Vagina (tissue), 2 donors: ENCODE results near the gene CADM2.

Experiments
- POLR2AphosphoS5 ChIP-seq, 2 donors: sonication (generic); formaldehyde crosslinking; IDR thresholded peaks; one replicate each; pipeline ENCODE4 v1.9.0; 2017; ENCODE audit warnings: antibody characterized with exemption in 2 of 2, mild to moderate bottlenecking in 2 of 2, low read depth in 1 of 2; ENCODE audit not compliant: insufficient read depth in 1 of 2
- TF ChIP-seq, protein P1 (sequence below), 3 experiments: fragments of 450-650 bp in 2 of 3; fragments of 200-600 bp in 1 of 3; sonication (generic) in 1 of 3; IDR thresholded peaks; one replicate each; pipeline ENCODE4 v1.5.1; 2017 to 2019; ENCODE audit warnings: antibody characterized with exemption in 3 of 3, mild to moderate bottlenecking in 2 of 3, moderate library complexity in 2 of 3

DNA sequence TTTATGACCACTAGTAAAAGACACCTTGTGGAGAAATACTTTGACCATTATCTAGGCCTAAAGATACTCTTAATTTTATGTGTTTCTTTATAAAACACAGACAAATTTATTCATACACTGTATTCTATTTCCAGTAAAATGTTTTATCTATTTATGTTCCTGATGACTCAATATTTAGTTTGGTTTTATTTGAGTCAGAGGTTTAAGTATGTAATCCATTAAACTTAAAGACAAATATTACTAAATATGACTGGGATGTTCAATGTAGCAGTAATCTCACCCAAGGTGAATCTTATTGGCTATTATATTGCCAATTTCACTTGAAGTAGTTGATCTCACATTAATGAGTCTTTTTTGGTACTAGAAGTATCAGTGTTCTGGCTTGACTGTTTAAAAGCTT is 799.7 kb downstream of the CADM2 start:
- TF ChIP-seq, protein P1, sequence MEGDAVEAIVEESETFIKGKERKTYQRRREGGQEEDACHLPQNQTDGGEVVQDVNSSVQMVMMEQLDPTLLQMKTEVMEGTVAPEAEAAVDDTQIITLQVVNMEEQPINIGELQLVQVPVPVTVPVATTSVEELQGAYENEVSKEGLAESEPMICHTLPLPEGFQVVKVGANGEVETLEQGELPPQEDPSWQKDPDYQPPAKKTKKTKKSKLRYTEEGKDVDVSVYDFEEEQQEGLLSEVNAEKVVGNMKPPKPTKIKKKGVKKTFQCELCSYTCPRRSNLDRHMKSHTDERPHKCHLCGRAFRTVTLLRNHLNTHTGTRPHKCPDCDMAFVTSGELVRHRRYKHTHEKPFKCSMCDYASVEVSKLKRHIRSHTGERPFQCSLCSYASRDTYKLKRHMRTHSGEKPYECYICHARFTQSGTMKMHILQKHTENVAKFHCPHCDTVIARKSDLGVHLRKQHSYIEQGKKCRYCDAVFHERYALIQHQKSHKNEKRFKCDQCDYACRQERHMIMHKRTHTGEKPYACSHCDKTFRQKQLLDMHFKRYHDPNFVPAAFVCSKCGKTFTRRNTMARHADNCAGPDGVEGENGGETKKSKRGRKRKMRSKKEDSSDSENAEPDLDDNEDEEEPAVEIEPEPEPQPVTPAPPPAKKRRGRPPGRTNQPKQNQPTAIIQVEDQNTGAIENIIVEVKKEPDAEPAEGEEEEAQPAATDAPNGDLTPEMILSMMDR (IDR thresholded peaks at IDR 0.05), result no peak
- no peak for TF ChIP-seq POLR2AphosphoS5 (IDR thresholded peaks at IDR 0.05; ENCODE audit: insufficient read depth in 1 of 2, low read depth in 1 of 2)
